ENCODE data around the gene NECAB2.
"Not testable (repeated sequence)": the region's sequence is repeated elsewhere in the genome, so short reads cannot be mapped to it uniquely, and the experiment has no call there.

NECAB2 gene

DNA sequence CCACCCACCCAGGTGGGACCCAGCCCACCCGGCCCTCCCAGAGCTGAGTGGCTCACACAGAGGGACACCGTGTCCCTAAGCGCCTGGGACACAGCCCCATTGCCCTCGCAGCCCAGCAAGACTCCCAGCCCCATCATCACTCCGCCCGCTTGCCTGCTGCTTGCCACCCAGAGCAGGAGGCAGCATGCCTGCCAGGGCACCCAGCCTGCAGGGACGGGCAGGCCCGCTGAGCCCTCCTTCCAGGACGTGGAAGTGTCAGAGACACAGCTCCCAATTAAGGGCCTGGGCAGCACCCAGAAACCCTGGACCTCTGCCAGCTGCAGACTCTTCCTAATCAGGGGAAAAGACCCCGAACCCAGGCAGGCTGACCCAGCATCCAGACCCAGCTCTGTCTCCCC, 32.2 kb upstream of the NECAB2 start:
- no peak for DNase-seq (ENCODE audit: low read depth in 2 of 2, low spot score in 1 of 2)

DNA sequence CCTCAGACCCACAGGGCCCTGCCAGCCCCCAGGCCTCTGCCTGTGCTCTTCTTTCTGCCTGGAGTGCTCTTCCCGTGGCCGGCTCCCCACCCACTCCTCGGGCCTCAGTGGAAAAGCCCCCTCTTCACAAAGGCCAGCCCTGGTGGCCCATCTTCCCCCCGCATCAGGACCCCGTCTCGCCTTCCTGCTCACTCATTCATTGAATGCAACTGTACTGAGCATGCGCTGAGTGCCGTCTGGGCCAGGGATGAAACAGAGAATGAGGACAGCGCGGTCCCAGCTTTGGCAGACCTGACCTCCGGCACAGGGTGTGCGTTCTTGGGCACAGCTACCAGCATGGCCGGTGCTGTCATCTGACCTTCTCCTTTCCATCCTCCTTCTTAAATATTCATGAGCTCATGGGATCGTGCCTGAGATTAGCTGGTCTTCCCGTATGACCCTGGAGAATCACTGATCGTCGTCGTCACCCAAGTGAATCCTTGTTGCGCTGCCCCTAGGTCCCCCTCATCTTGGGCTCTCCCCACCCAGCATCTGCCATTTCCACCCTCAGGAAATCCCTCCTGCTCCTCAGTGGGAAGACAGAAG, 31.4 kb upstream of the NECAB2 start:
- DNase-seq (ENCODE audit: low read depth in 2 of 2, low spot score in 1 of 2), result no peak

- DNase-seq (ENCODE audit: low read depth in 2 of 2, low spot score in 1 of 2), result no peak
These were observed 30.8 kb upstream of the NECAB2 start for GRCh38 chr16:83937267-83937666.

GRCh38 chr16:83937922-83938885, 29.8 kb upstream of the NECAB2 start:
- no peak for DNase-seq (ENCODE audit: low read depth in 2 of 2, low spot score in 1 of 2)

DNA sequence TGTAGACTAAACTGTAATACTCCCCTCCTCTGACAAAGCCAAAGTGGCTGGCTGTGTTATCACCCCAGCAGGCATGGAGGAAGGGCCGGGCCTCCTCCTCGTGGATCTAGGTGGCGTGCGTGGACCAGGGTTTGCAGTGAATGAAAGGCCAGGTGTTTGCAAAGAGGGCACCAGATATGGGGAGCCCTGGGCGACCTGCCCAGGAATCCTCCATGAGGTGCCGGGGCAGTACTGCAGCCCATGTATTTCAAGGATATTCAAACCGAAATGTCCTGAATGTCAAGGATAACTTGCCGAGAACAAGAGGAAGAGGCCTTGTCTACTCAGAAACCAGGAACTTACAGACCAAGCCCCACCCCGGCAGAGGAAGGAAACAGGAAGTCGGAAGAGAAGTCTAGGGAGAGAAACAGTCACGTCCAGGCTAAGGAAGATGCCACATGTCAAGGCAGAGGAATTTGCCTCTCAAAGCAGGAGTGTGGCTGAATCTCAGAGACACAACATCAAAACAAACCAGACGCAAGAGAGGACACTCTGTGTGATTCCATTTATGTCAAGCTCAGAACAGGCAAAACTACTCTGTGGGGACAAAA, 28.7 kb upstream of the NECAB2 start:
- DNase-seq (ENCODE audit: low read depth in 2 of 2, low spot score in 1 of 2), result no peak

GRCh38 chr16:83940119-83940518, 27.9 kb upstream of the NECAB2 start:
- no peak for DNase-seq (ENCODE audit: low read depth in 2 of 2, low spot score in 1 of 2)

- no peak for DNase-seq (ENCODE audit: low read depth in 2 of 2, low spot score in 1 of 2)
These were observed 27.2 kb upstream of the NECAB2 start for GRCh38 chr16:83940630-83941378.

DNA sequence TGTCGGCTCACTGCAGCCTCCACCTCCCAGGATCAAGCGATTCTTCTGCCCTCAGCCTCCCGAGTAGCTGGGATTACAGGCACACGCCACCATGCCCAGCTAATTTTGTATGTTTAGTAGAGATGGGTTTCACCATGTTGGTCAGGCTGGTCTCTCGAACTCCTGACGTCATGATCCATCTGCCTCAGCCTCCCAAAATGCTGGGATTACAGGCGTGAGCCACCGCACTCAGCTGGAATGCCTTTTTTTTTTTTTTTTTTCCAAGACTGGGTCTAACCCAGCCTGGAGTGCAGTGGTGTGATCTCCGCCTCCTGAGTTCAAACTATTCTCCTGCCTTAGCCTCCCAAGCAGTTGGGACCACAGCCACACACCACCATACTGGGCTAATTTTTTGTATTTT, 26.5 kb upstream of the NECAB2 start:
- DNase-seq (ENCODE audit: low read depth in 2 of 2, low spot score in 1 of 2), result not testable (repeated sequence)

- no peak for DNase-seq (ENCODE audit: low read depth in 2 of 2, low spot score in 1 of 2)
These were observed 26.0 kb upstream of the NECAB2 start for GRCh38 chr16:83942074-83942473.

DNA sequence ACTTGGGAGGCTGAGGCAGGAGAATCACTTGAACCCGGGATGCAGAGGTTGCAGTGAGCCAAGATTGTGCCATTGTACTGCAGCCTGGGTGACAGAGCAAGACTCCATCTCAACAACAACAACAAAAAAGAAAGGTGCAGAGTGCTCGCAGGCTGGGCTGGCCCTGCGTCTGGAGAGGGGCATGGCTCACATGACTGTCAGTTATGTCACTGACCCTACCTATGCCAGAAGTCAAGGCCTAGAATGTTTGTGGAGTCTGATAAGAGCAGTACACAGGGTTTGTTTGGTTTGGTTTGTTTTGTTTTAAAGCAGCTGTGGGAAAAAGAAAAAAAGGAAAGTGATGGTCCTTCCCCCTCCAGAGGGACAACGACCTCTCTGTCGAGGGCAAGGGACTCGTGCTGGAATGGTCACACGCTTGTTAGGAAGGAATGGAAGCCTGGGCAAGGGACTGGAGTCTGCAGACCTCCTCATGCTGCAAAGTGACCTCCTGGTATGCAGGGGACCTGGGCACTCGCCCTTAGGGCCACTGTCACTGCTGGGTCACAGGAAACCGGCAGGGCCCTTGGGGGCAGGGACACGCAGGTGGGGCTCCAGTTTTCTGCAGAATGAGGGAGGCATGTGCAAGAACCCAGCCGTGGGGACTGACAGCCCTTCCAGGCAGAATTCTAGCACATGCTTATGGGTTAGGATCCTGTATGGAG, 25.1 kb upstream of the NECAB2 start:
- no peak for DNase-seq (ENCODE audit: low read depth in 2 of 2, low spot score in 1 of 2)

GRCh38 chr16:83943516-83944050, 24.5 kb upstream of the NECAB2 start:
- DNase-seq (ENCODE audit: low read depth in 2 of 2, low spot score in 1 of 2), result no peak

- DNase-seq (ENCODE audit: low read depth in 2 of 2, low spot score in 1 of 2), result no peak
These were observed 22.5 kb upstream of the NECAB2 start for GRCh38 chr16:83945587-83945986.

DNA sequence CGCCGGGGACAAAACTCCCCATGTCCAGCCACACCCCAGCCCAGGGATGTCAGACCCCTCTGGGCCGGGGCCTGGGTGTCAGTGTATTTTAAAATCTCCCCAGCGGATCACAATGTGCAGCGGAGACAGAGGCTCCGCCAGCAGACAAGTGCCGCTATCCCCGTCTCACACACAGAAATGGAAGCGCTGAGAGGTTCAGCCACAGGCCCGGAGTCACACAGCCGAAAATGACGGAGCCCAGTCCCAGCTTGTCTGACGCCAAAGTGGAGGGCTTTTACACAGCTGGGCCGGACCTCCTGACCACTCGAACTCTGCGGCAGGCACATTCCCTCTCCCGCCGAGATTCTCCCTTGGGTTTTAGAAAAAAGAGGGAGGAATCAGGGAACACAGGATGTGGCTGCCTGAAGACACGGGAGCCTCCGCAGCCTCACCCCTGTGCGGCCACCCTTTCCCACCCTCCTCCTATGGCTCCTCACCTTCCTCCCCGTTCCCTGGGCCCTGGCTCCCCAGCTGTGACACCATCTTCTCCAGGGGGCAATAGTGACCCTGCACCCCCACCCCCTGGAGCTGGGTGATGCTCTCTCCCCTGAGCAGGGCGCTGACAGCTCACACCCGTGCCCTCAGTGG, 21.8 kb upstream of the NECAB2 start:
- DNase-seq (ENCODE audit: low read depth in 2 of 2, low spot score in 1 of 2), result no peak

DNA sequence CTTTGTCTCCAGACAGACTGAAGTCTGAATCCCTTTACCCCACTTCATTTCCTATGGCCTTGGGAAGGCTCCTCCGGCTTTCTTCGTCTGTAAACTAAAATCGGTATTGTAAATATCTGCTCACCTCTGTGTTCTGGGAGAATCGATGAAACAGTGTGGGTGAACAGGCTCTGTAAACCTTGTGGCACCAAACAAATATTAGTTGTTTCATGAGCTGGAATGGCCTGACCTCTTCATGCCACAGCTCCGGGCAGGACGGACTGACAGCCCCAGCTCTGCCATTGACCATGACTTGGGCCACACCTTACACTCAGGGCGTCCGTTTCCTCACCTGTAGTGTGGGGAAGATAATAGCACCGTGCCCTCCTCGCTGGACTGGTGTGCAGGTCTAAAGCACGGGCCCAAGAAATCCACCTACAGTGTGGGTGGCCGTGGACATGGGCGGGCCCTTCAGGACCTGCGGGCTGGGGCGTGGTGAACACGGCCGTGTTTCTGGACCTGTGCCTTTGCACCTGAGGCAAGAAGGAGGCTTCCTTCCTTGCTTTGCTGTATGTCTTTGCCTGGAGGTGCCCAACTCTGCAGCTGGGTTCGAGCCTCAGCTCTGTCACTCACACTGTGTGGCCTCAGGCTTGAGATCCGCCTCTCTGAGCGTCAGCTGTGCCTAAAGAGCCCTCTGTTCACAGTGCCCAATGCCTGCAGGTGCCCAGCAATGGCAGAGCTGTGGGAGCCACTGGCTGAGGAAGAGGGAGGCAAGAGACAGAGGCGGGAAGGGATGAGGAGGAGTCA, 21.1 kb upstream of the NECAB2 start:
- DNase-seq (ENCODE audit: low read depth in 2 of 2, low spot score in 1 of 2), result no peak

GRCh38 chr16:83947642-83948234, 20.3 kb upstream of the NECAB2 start:
- no peak for DNase-seq (ENCODE audit: low read depth in 2 of 2, low spot score in 1 of 2)

DNA sequence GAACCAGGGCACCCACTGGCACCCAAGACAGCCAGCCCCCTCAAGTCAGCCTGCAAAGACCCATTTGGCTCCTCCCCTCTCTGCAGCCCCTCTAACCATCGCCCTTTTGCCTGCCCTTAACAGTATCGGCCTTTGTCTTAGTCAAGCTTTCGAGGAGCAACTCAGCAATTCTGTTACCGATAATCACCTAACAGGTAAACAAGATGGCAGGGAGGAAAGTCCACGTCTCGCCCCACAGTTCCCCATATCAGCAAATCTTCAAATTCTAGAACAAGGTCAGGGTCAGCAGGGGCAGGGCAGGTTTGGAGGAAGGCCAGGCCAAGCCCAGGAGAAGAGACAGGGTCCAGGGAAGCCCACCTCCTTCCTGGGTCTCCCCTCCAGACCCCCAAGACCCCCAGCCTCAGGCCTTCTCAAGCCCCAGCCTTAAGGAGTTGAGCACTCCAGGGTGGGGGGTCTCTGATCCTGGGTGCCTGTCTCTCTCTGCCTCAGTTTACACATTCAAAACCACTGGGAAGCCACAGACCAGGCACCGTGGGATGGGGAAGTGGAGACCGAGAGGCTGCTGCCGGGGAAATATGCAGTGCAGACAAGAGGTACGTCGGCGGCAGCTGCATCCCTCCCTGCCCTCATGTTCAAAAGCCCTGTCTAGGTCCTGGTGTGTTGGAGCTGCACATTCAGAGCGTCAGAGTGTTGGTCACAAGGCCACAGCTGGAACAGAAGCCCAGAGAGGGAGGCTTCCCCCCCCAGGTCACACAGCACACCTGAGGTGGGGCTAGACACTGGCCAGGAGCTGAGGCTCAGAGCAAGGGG, 18.9 kb upstream of the NECAB2 start:
- no peak for DNase-seq (ENCODE audit: low read depth in 2 of 2, low spot score in 1 of 2)

DNA sequence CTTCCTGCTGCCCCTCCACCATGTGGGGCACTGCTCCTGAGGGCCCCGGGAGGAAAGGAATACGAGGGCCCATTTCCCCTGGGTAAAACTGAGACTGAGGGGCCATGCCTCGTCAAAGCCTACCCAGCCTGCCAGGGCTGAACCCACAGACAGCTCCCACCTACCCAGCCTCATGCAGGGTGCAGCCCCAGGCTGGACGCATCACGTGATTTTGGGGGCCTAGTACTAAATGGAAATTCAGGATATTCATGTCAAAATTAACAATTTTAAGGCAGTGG, 18.4 kb upstream of the NECAB2 start:
- DNase-seq (ENCODE audit: low read depth in 2 of 2, low spot score in 1 of 2), result no peak

- DNase-seq (ENCODE audit: low read depth in 2 of 2, low spot score in 1 of 2), result not testable (repeated sequence)
These were observed 17.1 kb upstream of the NECAB2 start for GRCh38 chr16:83950862-83951399.
